ENCODE measurements around the gene OR5C1.
"Not testable (repeated sequence)": the region's sequence is repeated elsewhere in the genome, so short reads cannot be mapped to it uniquely, and the experiment has no call there.

Gene OR5C1

DNA sequence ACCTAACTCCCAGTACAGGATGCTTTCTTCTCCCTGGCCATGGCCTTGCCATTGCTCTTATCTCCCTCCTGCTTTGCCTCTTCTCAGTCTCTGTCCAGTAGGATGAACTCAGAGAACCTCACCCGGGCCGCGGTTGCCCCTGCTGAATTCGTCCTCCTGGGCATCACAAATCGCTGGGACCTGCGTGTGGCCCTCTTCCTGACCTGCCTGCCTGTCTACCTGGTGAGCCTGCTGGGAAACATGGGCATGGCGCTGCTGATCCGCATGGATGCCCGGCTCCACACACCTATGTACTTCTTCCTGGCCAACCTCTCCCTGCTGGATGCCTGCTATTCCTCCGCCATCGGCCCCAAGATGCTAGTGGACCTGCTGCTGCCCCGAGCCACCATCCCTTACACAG is at the start of gene OR5C1:
OR5C1 (plus strand) TSS at position 103 of the 400 bp plus-strand sequence; CDS start at position 103, 0 bp downstream.
- DNase-seq, result no peak

DNA sequence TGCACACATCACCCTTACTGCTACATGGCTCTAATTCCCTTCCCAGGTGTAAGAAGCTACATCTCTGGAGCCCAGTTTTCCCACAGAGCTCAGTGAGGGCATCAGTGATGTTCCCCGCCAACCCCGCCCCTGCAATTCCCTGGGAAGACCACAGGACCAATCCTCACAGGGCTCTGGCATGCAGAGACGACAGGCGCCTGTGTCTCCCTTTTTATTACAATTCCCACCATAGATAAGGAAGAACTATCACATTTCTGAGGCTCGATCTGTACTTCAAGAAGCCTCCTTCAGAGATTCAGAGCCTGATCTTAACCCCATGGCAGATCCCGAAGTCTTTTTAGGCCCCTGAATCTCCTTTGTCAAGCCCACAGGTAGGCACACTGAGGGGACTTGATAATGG is 46.7 kb upstream of the OR5C1 start, which contains the start of gene OR1L6:
OR1L6 (plus strand) TSS at position 301 of the 400 bp plus-strand sequence. CDS start 7,545 bp downstream, outside the sequence.
- DNase-seq, result no peak

DNA sequence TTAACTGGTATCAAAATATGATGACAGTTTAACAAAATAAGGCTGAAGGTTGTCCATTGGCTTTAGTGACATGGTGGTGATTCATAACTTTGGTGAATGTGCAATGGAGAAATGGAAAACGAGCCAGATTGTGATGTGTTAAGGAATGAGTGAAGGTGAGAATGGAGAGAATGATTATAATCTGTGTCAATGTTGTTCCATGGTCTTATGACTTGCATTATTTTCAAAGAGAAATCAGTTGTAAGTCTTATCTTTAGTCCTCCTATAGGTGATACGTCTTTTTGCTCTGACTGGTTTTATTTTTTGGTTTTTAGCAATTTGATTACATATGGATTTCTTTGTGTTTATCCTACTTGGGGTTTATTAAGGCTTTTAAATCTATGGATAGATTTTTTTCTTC is 33.9 kb upstream of the OR5C1 start:
- no peak for DNase-seq

DNA sequence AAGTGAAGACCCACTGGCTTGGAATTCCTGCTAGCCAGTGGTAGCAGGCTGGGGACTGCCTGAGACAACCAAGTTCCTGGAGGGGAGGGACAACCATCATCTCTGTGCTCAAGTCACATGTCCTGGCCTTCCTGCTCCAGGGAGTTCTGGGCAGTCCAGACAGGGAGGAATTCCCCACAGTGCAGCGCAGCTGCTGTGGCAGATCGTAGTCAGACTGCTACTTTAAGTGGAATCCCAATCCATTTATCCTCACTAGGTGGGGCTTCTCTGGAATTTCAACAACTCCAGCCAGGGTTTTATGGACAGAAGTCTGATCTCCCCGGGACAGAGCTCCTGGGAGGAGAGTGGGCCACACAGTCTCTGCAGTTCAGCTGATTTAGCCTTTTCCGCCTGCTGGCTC is 20.9 kb upstream of the OR5C1 start:
- DNase-seq, result no peak

DNA sequence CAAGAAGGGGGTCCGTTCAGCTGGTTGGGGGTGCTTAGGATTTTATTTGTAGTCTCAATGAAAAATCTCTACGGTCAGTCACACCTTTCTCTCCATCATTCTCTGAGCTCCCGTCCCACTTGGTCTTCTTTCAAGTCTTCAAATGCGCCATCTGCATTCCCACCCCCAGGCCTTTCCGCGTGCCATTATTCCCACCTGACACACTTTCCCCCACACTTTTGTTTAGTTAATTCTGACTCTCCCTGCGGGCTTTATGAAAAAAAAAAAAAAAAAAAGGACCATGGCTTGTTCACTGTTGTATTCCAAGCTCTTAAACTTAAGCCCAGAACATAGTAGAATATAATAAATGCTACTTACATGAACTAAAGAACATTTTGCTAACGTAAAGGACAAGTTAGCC is 11.7 kb upstream of the OR5C1 start:
- DNase-seq, result no peak

DNA sequence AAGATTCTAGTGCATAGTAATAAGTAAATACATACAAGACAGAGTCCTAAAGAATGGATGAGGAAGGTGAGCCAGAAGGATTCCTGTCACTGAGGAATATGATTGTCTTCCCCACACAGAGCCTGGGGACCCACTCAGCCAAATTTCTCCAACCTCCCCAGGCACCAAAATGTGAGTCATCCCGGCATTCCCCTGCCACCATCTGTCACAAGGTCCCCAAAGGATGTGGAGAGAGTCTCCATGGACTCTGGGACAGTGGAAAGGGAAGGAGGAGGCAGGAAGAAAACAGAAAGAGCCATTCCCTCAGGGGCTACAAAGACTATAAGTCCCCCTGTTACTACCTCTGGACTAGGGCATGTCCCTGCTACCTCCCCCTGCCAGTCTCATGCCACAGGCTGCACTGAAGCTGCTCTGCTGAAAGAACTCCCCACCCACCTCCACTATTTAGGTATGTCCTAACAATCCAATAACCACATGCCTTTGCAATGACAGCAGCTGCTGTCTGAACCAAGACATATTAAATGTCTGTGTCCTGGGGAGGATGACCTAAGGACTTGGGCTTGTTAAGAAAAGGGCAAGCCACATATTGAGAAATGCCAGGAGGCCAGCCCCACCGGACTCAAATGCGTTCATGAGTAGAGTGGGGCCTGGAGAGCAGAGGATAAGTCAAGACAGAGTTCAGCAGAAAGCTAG is 10.7 kb upstream of the OR5C1 start:
- no peak for DNase-seq

DNA sequence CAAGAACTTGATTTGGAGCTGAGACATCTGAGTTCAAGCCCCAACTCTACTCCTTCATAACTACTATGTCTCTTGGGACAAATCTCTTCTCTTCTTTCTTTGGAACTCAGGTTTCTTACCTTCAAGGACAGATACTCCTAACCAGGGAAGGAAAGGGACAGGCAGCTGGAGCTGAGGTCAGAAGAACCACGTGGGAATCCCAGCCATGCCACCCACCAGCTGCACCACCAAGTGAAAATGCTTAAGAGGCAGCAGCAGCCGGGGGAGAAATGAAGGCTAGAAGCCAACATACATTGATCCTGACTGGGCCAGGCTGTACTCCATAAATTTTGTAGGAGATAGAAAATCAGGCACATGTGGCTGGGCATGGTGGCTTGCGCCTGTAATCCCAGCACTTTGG is 9.6 kb upstream of the OR5C1 start:
- no peak for DNase-seq

DNA sequence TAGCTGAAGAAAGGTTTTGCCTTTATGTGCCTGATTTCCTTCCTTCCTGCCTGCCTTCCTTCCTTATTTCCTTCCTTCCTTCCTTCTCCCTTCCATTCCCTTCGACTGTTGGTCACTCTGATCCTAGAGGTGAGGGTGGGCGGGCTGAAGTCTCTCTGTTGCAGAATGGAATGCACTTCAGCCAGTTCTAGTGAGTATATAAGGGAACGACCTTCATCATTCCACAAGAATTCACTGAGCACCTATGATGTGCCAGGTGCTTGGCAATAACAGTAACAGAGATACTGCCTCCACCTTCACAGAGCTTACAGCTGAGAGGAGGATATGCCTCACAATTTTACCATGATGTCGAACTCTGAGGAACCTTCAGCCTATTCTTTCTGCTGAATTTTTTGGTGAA is 8.7 kb upstream of the OR5C1 start:
- DNase-seq, result no peak

DNA sequence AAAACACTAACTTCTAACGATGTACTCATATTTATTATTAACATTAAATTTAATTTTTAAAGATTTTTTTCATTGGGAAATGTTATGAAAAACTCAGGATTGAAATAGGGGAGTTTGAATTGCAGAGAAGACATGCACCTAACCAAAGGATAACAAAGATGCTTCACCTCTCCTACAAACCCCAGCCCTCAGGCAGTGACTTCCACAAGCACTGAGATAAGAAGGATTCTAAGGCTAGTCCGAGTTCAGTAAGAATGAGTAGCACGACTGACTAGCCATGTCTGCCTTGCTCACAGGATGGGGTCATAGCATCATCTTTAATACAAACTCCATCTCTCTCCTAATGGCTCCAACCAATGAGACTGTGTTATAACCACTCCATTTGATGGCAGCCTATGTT is 7.1 kb upstream of the OR5C1 start:
- no peak for DNase-seq

DNA sequence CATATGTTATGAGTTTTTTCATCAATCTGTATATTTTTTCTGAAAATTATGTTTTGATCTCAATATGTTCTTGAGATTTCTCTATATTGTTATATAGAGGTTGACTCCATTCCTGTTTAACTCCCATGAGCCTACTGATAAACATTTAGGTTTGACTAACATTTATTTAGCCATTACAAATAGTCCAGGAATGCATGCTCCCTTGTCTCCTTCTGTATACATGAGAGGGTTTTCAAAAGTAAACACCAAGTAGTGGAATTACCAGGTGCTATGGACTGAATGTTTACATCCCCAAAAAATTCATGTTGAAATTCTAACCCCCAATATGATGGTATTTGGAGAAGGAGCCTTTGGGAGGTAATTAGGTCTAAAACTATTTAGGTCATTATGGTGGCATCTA is 3.5 kb upstream of the OR5C1 start:
- DNase-seq, result no peak

DNA sequence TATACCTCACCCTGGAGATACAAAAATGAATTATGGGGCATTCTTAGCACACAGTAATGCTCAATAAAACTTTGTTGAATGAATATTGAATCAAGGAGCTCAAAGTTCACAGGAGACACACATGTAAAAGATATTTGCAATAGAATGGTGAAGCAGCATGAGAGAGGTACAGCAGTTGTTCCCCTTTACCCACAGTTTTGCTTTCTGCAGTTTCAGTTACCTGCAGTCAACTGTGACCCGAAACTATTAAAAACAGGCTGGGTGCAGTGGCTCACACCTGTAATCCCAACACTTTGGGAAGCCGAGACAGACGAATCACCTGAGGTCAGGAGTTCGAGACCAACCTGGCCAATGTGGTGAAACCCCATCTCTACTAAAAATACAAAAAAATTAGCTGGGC is 2.4 kb upstream of the OR5C1 start:
- no peak for DNase-seq

DNA sequence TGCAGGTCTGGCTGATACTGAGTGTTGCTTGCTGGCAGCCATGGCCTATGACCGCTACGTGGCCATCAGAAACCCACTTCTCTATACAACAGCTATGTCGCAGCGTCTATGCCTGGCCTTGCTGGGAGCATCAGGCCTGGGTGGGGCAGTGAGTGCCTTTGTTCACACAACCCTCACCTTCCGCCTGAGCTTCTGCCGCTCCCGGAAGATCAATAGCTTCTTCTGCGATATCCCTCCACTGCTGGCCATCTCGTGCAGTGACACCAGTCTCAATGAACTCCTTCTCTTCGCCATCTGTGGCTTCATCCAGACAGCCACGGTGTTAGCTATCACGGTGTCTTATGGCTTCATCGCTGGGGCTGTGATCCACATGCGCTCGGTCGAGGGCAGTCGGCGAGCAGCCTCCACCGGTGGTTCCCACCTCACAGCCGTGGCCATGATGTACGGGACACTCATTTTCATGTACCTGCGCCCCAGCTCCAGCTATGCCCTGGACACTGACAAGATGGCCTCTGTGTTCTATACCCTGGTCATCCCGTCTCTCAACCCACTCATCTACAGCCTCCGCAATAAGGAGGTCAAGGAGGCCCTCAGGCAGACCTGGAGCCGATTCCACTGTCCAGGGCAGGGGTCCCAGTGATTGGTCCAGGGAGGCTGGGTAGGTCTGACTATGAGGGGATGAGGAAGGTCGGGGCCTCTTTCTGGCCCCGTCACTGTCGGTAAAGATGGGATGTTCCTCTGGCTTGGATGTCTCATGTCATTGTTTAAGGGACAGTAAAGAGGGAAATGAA is 718 bp downstream of the OR5C1 start:
- DNase-seq, result no peak

DNA sequence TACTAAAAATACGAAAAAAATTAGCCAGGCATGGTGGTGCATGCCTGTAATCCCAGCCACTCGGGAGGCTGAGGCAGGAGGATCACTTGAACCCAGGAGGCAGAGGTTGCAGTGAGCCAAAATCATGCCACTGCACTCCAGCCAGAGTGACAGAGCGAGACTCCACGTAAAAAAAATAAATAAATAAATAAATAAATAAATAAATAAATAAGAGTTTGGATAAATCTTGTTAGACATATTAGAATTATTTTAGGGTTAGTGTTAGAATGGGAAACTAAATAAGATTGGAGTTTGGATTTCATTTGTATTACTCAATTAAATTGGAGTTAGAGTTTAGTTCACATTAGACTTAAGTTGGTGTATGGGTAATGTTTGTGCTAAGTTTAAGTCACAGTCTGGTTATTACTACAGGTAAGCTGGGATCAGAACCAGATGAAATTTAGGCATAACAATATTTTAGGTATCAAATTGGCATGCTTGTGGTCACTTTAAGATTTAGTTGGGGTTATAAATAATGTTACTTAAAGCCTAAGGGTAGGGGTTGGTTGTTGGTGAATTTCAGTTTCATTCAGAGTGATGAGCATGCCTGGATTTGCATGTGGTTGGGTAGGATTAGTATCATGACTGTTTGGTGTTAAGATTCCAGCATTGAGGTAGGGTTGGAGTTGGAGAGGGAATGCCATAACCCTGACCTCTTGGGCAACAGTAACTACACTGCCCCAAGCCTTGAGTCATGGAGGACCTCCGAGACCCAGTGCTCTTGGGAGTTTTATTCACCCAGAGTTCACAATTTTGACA is 3.3 kb downstream of the OR5C1 start:
- DNase-seq, result no peak

DNA sequence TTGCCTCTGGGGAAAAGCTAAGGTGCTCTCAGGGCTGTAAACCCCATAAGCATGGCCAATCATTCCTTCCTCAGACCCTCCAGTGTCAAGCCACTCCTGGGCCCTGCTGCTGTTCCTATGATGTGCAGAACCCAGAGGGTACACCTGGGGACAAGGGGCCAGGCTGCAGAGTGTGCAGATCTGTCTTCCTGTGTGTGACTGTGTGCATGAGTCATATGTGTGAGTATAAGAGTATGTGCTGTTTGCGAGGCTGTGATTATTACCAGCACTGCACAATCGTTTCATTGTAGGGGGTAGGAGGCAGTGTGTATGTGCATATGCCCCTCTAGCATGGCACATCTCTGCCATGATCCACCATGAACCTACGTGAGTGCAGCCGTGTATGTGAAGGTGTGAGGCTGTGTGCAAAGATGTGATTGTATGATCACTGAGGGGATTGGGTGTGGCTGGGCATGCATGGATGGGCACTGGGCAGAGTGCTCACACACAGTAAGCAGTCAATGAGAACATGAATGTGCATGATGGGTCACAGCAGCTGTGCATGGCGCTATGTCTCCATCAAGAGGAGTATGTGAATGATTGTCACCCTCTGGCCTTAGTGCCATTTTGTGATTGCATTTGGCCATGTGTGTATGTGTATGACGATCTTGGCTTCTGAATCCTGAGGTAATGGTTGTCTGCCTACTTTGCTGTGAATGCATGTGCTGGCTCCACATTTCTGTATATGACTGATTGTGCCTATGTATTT is 8.8 kb downstream of the OR5C1 start:
- DNase-seq, result no peak

DNA sequence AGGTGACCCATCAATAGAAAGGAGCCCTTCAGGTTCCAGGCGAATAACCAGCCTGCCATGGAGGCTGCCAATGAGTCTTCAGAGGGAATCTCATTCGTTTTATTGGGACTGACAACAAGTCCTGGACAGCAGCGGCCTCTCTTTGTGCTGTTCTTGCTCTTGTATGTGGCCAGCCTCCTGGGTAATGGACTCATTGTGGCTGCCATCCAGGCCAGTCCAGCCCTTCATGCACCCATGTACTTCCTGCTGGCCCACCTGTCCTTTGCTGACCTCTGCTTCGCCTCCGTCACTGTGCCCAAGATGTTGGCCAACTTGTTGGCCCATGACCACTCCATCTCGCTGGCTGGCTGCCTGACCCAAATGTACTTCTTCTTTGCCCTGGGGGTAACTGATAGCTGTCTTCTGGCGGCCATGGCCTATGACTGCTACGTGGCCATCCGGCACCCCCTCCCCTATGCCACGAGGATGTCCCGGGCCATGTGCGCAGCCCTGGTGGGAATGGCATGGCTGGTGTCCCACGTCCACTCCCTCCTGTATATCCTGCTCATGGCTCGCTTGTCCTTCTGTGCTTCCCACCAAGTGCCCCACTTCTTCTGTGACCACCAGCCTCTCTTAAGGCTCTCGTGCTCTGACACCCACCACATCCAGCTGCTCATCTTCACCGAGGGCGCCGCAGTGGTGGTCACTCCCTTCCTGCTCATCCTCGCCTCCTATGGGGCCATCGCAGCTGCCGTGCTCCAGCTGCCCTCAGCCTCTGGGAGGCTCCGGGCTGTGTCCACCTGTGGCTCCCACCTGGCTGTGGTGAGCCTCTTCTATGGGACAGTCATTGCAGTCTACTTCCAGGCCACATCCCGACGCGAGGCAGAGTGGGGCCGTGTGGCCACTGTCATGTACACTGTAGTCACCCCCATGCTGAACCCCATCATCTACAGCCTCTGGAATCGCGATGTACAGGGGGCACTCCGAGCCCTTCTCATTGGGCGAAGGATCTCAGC is 11.6 kb downstream of the OR5C1 start, which contains the start of gene OR1K1:
OR1K1 (plus strand) TSS at position 58 of the 995 bp plus-strand sequence; CDS start at position 58, 0 bp downstream.
- no peak for DNase-seq

DNA sequence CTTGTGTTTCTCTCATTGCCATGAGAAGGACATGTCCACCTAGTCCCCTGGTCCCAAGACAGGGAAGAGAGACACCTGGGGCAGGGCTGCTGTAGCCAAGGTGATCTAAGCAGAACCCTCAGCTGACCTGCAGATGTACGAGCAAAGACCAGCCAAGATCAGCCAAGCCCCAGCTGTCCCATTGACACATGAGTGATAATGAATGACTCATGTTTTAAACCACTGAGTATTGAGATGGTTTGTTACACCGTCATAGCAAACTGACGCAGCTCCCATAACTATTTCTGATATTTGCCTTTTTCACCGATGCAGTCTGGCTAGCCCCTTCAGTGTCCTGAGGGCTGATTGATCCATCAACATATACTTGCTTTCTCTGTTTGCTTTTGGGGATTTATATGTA is 17.9 kb downstream of the OR5C1 start:
- DNase-seq, result no peak

DNA sequence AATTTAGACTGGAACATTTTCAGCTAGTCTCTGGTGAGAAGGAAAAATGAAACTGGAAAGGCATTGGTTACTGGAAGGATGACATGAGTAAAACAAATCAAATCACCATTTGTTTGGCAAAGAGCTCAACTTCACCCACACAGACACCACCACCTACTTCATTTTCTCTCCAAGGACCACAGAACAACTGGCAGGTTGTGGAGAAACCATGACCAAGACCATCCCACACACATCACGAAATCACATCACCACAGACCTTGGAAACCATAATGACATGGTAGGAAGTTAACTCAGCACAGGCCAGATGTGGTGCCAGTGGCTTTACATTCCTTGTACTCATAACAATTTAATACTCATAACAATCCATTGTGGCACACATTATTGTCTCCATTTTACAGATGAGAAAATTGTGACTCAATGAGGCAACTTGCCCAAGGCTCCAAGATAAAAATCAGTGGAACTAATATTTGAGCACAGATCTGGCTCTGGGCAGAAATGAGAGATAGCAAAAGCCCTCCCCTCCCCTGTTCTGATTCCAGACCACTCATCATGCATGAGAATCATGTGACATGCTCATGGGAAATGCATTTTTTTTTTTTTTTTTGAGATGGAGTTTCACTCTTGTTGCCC is 18.7 kb downstream of the OR5C1 start:
- no peak for DNase-seq

DNA sequence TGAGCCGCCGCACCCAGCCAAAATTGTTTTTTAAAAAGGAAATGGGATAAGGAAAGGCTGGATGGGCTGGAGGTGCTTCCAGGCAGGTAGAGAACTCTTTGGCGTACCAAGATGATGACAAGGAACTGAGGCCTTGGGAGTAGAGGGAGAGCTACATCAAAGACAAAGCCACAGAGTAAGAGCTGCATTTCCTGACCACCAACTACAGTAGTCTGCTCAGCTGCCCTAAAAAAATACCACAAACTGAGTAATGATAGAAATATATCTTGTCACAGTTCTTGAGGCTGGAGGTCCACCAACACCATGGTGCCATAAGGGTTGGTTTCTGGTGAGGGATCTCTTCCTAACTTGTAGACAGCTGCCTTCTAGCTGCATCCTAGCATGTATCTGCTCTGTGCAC is 19.4 kb downstream of the OR5C1 start:
- no peak for DNase-seq

DNA sequence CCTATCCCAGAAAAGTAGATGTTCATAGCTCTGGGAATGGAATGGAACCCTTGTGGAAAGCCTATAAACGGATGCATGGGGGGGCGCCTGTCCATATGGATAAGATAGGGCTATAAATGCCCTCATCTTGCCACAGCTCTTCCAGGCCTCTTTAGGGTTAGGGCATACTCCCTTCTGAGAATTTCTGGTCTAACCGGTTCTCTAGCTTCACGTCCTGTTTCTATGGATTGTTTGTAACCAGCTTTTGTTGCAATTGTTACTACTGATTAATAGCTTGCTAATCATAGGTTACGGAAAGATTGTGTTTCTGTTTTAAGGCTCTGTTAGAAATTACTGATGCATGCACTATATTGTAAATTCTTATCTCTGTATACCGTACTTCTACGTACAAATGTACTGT is 20.5 kb downstream of the OR5C1 start:
- DNase-seq, result not testable (repeated sequence)

DNA sequence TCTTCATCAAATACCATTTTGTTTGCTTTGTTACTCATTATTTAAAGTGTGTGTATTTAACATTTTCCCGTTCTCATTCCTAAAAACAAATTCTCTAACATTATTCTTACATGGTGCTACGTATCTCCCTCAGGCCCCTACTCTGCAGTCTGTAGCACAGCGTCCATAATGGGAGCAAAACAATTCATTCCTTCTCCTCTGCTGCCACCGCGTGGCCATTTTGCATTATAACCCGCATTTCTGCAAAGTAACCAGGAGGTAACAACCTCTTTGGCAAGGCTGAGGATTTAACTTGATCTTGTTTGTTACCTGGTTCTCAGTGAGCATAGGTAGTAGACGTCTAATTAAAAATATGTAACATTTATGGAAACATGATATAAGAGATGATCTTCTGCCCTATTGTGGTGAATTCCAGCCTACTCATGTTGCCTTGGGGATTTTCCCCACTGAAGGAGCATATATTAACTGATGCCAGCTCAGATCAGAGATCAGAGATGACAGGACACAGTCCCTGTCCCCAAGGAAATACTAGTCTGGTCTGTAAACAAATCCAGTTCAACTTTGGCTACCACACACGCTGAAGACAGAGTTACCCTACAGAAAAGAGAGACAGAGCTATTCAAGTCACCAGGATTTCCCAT is 21.7 kb downstream of the OR5C1 start:
- DNase-seq, result peak; percentile 56
